Stimulated activated CD4-positive, alpha-beta T cell treated with anti-CD3 and anti-CD28 coated beads, TNF-alpha, amount 100 ng/mL, for 48 hours (primary cell): ENCODE measurements around the gene GOLGA8J.
"Not testable (repeated sequence)": the region's sequence is repeated elsewhere in the genome, so short reads cannot be mapped to it uniquely, and the experiment has no call there.

ENCODE experiments used
- DNase-seq, 3 donors: peaks; one replicate each; pipeline ENCODE4 v3.0.0-alpha.2; 2020; ENCODE audit warnings: low read depth in 3 of 3

Gene GOLGA8J

GRCh38 chr15:30082655-30083054 is at the start of gene GOLGA8J:
Gene GOLGA8J (plus strand): TSS chr15:30082955. CDS start chr15:30083053, 98 bp downstream.
- not testable (repeated sequence) for DNase-seq

- DNase-seq: no peak
Measured at GRCh38 chr15:30033211-30033610, 49.5 kb upstream of the GOLGA8J start.

- DNase-seq: no peak
Measured at GRCh38 chr15:30033763-30034162, 49.0 kb upstream of the GOLGA8J start.

GRCh38 chr15:30036036-30036703 is 46.6 kb upstream of the GOLGA8J start:
- DNase-seq: no peak

- DNase-seq: no peak
Measured at GRCh38 chr15:30038667-30039523, 43.9 kb upstream of the GOLGA8J start.

GRCh38 chr15:30041868-30042267 is 40.9 kb upstream of the GOLGA8J start:
- DNase-seq: no peak

GRCh38 chr15:30042556-30042955 is 40.2 kb upstream of the GOLGA8J start:
- no peak for DNase-seq

GRCh38 chr15:30043211-30043655 is 39.5 kb upstream of the GOLGA8J start:
- DNase-seq: no peak

- no peak for DNase-seq
Measured at GRCh38 chr15:30044377-30044776, 38.4 kb upstream of the GOLGA8J start.

GRCh38 chr15:30044826-30045225 is 37.9 kb upstream of the GOLGA8J start:
- not testable (repeated sequence) for DNase-seq

- not testable (repeated sequence) for DNase-seq
Measured at GRCh38 chr15:30045248-30046041, 37.3 kb upstream of the GOLGA8J start.

GRCh38 chr15:30046430-30046829 is 36.3 kb upstream of the GOLGA8J start:
- DNase-seq: no peak

- no peak for DNase-seq
Measured at GRCh38 chr15:30055604-30056003, 27.2 kb upstream of the GOLGA8J start.

- DNase-seq: no peak
Measured at GRCh38 chr15:30056166-30056565, 26.6 kb upstream of the GOLGA8J start.

GRCh38 chr15:30059771-30060170 is 23.0 kb upstream of the GOLGA8J start:
- no peak for DNase-seq

- no peak for DNase-seq
Measured at GRCh38 chr15:30062881-30063280, 19.9 kb upstream of the GOLGA8J start.

GRCh38 chr15:30063835-30064546 is 18.8 kb upstream of the GOLGA8J start:
- DNase-seq: no peak

- DNase-seq: no peak
Measured at GRCh38 chr15:30065025-30065801, 17.5 kb upstream of the GOLGA8J start.

GRCh38 chr15:30068326-30068725 is 14.4 kb upstream of the GOLGA8J start:
- DNase-seq: no peak

GRCh38 chr15:30072630-30073029 is 10.1 kb upstream of the GOLGA8J start:
- no peak for DNase-seq

- no peak for DNase-seq
Measured at GRCh38 chr15:30073915-30074314, 8.8 kb upstream of the GOLGA8J start.
